Stimulated activated CD8-positive, alpha-beta memory T cell treated with anti-CD3 and anti-CD28 coated beads, Interleukin-4, amount 100 ng/mL, for 4 hours (primary cell): ENCODE results near the gene PTPN1.
"Not testable (repeated sequence)": the region's sequence is repeated elsewhere in the genome, so short reads cannot be mapped to it uniquely, and the experiment has no call there.

ENCODE experiments used
- DNase-seq, 2 donors: peaks; one replicate each; pipeline ENCODE4 v3.0.0-alpha.2; 2020; ENCODE audit warnings: low read depth in 2 of 2, low spot score in 1 of 2

PTPN1 gene

GRCh38 chr20:50607850-50608749 lies 97.9 kb downstream of the PTPN1 start:
- no peak for DNase-seq

- DNase-seq: no peak
These were observed 98.5 kb downstream of the PTPN1 start for GRCh38 chr20:50608750-50609104.

GRCh38 chr20:50609438-50609989 lies 99.3 kb downstream of the PTPN1 start:
- no peak for DNase-seq

GRCh38 chr20:50610212-50610718 lies 100.1 kb downstream of the PTPN1 start:
- no peak for DNase-seq

- DNase-seq: no peak
These were observed 101.1 kb downstream of the PTPN1 start for GRCh38 chr20:50611128-50611810.

- no peak for DNase-seq
These were observed 103.4 kb downstream of the PTPN1 start for GRCh38 chr20:50613438-50614169.

- DNase-seq: no peak
These were observed 105.2 kb downstream of the PTPN1 start for GRCh38 chr20:50615407-50615806.

GRCh38 chr20:50617022-50617421 lies 106.8 kb downstream of the PTPN1 start:
- DNase-seq: no peak

- DNase-seq: no peak
These were observed 108.4 kb downstream of the PTPN1 start for GRCh38 chr20:50618537-50618936.

GRCh38 chr20:50620459-50620858 lies 110.3 kb downstream of the PTPN1 start:
- DNase-seq: not testable (repeated sequence)

- DNase-seq: no peak
These were observed 111.0 kb downstream of the PTPN1 start for GRCh38 chr20:50621068-50621665.

- no peak for DNase-seq
These were observed 114.3 kb downstream of the PTPN1 start for GRCh38 chr20:50624351-50625016.

- DNase-seq: no peak
These were observed 115.9 kb downstream of the PTPN1 start for GRCh38 chr20:50625986-50626677.

- no peak for DNase-seq
These were observed 117.6 kb downstream of the PTPN1 start for GRCh38 chr20:50627747-50628146.

- no peak for DNase-seq
These were observed 118.1 kb downstream of the PTPN1 start for GRCh38 chr20:50628332-50628731.

GRCh38 chr20:50628853-50629669 lies 118.9 kb downstream of the PTPN1 start:
- no peak for DNase-seq

- DNase-seq: no peak
These were observed 119.5 kb downstream of the PTPN1 start for GRCh38 chr20:50629670-50630045.

- no peak for DNase-seq
These were observed 120.5 kb downstream of the PTPN1 start for GRCh38 chr20:50630578-50631263.
